K562 (cell line): ENCODE results near the gene CD72. TPM values are rescaled to one million over a fixed set of nuclear protein-coding genes. Genes with fewer than 3 reads are reported as not detected.

Experiments used
- ADNP ChIP-seq: fragments of 200-800 bp; sonication (Bioruptor generic); IDR thresholded peaks from 2 replicates; pipeline ENCODE4 v1.6.1; 2016; ENCODE audit warnings: missing genetic modification characterization, missing compliant biosample characterization
- C11orf30 ChIP-seq: fragments of 450-650 bp; IDR thresholded peaks from 2 replicates; pipeline ENCODE4 v1.6.1; 2016; ENCODE audit warnings: low read depth, mild to moderate bottlenecking
- FOXK2 ChIP-seq, 2 experiments: fragments of 450-650 bp; IDR thresholded peaks in 1 of 2; conservative IDR thresholded peaks in 1 of 2; 2 replicates each; pipeline ENCODE4 v1.6.1; 2016; ENCODE audit warnings: low read depth in 2 of 2, mild to moderate bottlenecking in 1 of 2
- KDM5B ChIP-seq: fragments of 200-600 bp; sonication (generic); IDR thresholded peaks from 2 replicates; pipeline ENCODE4 v1.6.1; 2012; ENCODE audit warnings: low read depth, mild to moderate bottlenecking, moderate library complexity, low read length, control low read depth, inconsistent platforms; ENCODE audit not compliant: insufficient replicate concordance
- RCOR1 ChIP-seq, 2 experiments: IDR thresholded peaks; 2 replicates each; pipeline ENCODE4 v1.6.1; 2012; ENCODE audit warnings: low read depth in 2 of 2, low read length in 2 of 2, borderline replicate concordance in 1 of 2, improper control_type of control experiment in 1 of 2
- TBP ChIP-seq: optimal IDR thresholded peaks from 2 replicates; pipeline ENCODE3; 2011; ENCODE audit warnings: low read depth, low read length, improper control_type of control experiment
- TEAD1 ChIP-seq, 2 experiments: fragments of 450-650 bp in 1 of 2; sonication (generic) in 1 of 2; formaldehyde crosslinking; IDR thresholded peaks; 2 replicates each; pipeline versions ENCODE4 v1.4.0 to v1.8.0; 2020 to 2022; ENCODE audit warnings: mild to moderate bottlenecking in 2 of 2, missing genetic modification reagents in 1 of 2
- ZHX1 ChIP-seq: fragments of 150-350 bp; conservative IDR thresholded peaks from 2 replicates; pipeline ENCODE4 v1.6.1; 2014; ENCODE audit warnings: low read length
- ZNF384 ChIP-seq: IDR thresholded peaks from 2 replicates; pipeline ENCODE4 v1.6.1; 2012; ENCODE audit warnings: low read depth, low read length, improper control_type of control experiment
- ZNF589 ChIP-seq: fragments of 200-800 bp; sonication (Bioruptor generic); IDR thresholded peaks from 2 replicates; pipeline ENCODE4 v1.6.1; 2016; ENCODE audit warnings: low read depth, missing genetic modification characterization, missing compliant biosample characterization
- ZNF764 ChIP-seq: fragments of 250-450 bp; sonication (Bioruptor Pico); IDR thresholded peaks from 2 replicates; pipeline ENCODE4 v1.4.0; 2020; ENCODE audit warnings: low read depth, mild to moderate bottlenecking, moderate library complexity
- ZSCAN32 ChIP-seq: fragments of 450-650 bp; formaldehyde crosslinking; IDR thresholded peaks from 2 replicates; pipeline ENCODE4 v1.4.0; 2020; ENCODE audit warnings: mild to moderate bottlenecking, moderate library complexity
- polyA plus RNA-seq, 8 experiments: library from polyadenylated mRNA; depleted of rRNA in 4 of 8; stranded (reverse) in 5 of 8; unstranded in 3 of 8; fragments of >200 nt; fragmentation: Nextera tagmentation in 2 of 8; fragmentation: Illumina TruSeq in 1 of 8; extraction: Ambion mirVana in 2 of 8; extraction: Trizol in 1 of 8; gene quantifications; 2 replicates each; pipeline versions ENCODE4 v1.2.1 to v1.2.3, GENCODE V29; 2011 to 2014; ENCODE audit warnings: inconsistent platforms in 1 of 8, missing spikeins in 1 of 8
- total RNA-seq, 7 experiments: library from RNA; depleted of rRNA in 6 of 7; stranded (reverse); fragments of >200 nt in 6 of 7; fragmentation: Illumina TruSeq in 2 of 7; extraction: Trizol in 2 of 7; gene quantifications; 2 replicates each; pipeline versions ENCODE4 v1.2.1 to v1.2.3, GENCODE V29; 2011 to 2021; ENCODE audit warnings: low replicate concordance in 1 of 7
- TF ChIP-seq, protein P1 (sequence below): sonication (generic); formaldehyde crosslinking; IDR thresholded peaks from 2 replicates; pipeline ENCODE4 v1.8.0; 2022; ENCODE audit warnings: mild to moderate bottlenecking, low read depth, missing genetic modification reagents
- TF ChIP-seq, protein P2 (sequence below), 2 experiments: fragments of 450-650 bp; IDR thresholded peaks; 2 replicates each; pipeline ENCODE4 v1.6.1; 2016

The CD72 gene
- total and polyA plus RNA-seq, 9 of the 15 experiments (the other 6 are each of a cell fraction or from before 2014, with no cell fraction given): 0.11 to 0.78 (median 0.27) TPM; not detected in 1

DNA sequence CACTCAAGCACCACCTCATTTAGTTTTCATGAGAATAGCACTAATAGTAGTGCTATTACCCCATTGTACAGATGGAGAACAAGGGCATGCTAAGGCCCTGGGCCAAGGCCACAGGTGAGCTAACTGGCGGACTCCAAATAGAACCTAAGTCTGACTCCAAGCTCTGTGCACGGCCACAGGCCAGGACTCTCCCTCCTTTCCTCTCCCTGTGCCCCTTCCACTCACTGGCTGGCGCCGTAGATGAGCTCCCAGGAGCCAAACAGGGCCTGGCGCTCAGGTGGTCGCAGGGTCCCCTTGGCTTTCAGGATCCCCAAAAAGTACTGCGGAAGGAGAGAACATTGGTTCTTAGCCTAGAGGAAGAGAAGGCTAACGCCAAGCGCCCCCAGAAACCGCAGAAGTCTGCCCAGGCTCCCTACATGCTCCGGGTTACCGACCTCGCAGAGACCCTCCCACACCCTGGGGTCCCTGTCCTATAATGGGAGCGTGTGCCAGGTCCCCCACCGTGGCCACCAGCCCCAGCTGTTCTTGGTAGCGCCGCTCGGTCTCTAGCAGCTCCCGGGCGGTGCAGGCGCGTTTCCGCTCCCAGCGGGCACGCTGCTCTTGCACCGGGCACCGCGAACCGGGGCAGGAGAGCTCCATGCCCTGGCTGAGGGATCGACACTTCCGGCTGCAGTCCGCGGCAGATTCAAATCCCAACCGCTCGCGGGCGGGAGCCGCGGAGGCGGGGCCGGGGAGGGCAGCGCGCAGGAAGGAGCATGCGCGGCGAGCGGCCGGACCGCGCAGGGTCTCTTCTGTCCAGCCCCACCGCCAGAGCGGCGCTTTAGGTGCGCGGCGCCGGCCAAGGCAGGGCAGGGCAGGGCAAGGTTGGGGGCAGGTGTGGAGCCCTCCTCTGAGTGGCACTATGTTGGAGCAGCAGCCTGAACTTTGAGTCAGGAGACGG is 46.6 kb upstream of the CD72 start, which contains the start of gene ARHGEF39 (continued):
- TF ChIP-seq ZHX1: no peak
- TF ChIP-seq FOXK2 (conservative IDR thresholded peaks at IDR 0.05 in 1 of 2, IDR thresholded peaks at IDR 0.05 in 1 of 2; ENCODE audit: low read depth in 2 of 2): no peak
- no peak for TF ChIP-seq C11orf30
- TF ChIP-seq RCOR1 (IDR thresholded peaks at IDR 0.05; ENCODE audit: borderline replicate concordance in 1 of 2, low read depth in 2 of 2, low read length in 2 of 2): no peak
- no peak for TF ChIP-seq ZNF589
- TF ChIP-seq ADNP (tag): no peak
- TF ChIP-seq, protein P1, sequence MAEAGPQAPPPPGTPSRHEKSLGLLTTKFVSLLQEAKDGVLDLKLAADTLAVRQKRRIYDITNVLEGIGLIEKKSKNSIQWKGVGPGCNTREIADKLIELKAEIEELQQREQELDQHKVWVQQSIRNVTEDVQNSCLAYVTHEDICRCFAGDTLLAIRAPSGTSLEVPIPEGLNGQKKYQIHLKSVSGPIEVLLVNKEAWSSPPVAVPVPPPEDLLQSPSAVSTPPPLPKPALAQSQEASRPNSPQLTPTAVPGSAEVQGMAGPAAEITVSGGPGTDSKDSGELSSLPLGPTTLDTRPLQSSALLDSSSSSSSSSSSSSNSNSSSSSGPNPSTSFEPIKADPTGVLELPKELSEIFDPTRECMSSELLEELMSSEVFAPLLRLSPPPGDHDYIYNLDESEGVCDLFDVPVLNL (CRISPR knock-in tag): peak; percentile 98
- TF ChIP-seq ZSCAN32 (CRISPR knock-in tag): no peak
- TF ChIP-seq, protein P2, sequence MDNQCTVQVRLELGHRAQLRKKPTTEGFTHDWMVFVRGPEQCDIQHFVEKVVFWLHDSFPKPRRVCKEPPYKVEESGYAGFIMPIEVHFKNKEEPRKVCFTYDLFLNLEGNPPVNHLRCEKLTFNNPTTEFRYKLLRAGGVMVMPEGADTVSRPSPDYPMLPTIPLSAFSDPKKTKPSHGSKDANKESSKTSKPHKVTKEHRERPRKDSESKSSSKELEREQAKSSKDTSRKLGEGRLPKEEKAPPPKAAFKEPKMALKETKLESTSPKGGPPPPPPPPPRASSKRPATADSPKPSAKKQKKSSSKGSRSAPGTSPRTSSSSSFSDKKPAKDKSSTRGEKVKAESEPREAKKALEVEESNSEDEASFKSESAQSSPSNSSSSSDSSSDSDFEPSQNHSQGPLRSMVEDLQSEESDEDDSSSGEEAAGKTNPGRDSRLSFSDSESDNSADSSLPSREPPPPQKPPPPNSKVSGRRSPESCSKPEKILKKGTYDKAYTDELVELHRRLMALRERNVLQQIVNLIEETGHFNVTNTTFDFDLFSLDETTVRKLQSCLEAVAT (IDR thresholded peaks at IDR 0.05): no peak
- TF ChIP-seq TEAD1 (CRISPR knock-in tag; IDR thresholded peaks at IDR 0.05): no peak
- TF ChIP-seq ZNF384: no peak
- no peak for TF ChIP-seq ZNF764
- peak; percentile 47 for TF ChIP-seq KDM5B
- TF ChIP-seq TBP: peak; percentile 26
